ENCODE results near the gene KIFC1.
"Not testable (repeated sequence)": the region's sequence is repeated elsewhere in the genome, so short reads cannot be mapped to it uniquely, and the experiment has no call there.

The KIFC1 gene

GRCh38 chr6:33355860-33356259 is 35.8 kb upstream of the KIFC1 start:
- H3K4me3 ChIP-seq (ENCODE audit: control insufficient read depth in 1 of 7, extremely low read depth in 1 of 7, insufficient read depth in 4 of 7, low read depth in 2 of 7, low read length in 6 of 7); H3K27me3 ChIP-seq (replicated peaks in 2 of 5; ENCODE audit: control insufficient read depth in 4 of 5, insufficient read depth in 5 of 5, low read length in 4 of 5); POLR2A ChIA-PET; H3K4me1 ChIP-seq (ENCODE audit: control extremely low read depth in 1 of 4, control insufficient read depth in 4 of 4, insufficient read depth in 4 of 4, low read length in 3 of 4); DNase-seq; H3K36me3 ChIP-seq (ENCODE audit: control insufficient read depth in 4 of 4, insufficient read depth in 4 of 4, low read length in 3 of 4); H3K27ac ChIP-seq (ENCODE audit: insufficient read depth in 1 of 2, low read depth in 1 of 2, low read length in 2 of 2, poor library complexity in 1 of 2, severe bottlenecking in 2 of 2); CTCF ChIA-PET; H3K9me3 ChIP-seq (ENCODE audit: control extremely low read depth in 1 of 5, control insufficient read depth in 4 of 5, insufficient read depth in 2 of 5, low read depth in 1 of 5, low read length in 4 of 5): not testable (repeated sequence)
- 98% methylated on average over 5 of the region's 6 CpGs for WGBS (ENCODE audit: insufficient coverage)

GRCh38 chr6:33356295-33356694 is 35.3 kb upstream of the KIFC1 start:
- no peak for DNase-seq
- ChIA-PET CTCF (no interaction called here), POLR2A (no interaction called here)
- WGBS (ENCODE audit: insufficient coverage), result 71% methylated on average over 3 of the region's 3 CpGs
- Histone ChIP-seq H3K9me3 (ENCODE audit: control extremely low read depth in 1 of 5, control insufficient read depth in 4 of 5, insufficient read depth in 2 of 5, low read depth in 1 of 5, low read length in 4 of 5) (no peaks in the 10 kb centered on the region), H3K36me3 (ENCODE audit: control insufficient read depth in 4 of 4, insufficient read depth in 4 of 4, low read length in 3 of 4) (no peaks in the 10 kb centered on the region), H3K27me3 (replicated peaks in 2 of 5; ENCODE audit: control insufficient read depth in 4 of 5, insufficient read depth in 5 of 5, low read length in 4 of 5) (no peaks in the 10 kb centered on the region), H3K27ac (ENCODE audit: insufficient read depth in 1 of 2, low read depth in 1 of 2, low read length in 2 of 2, poor library complexity in 1 of 2, severe bottlenecking in 2 of 2) (no peak overlapping the region), H3K4me1 (ENCODE audit: control extremely low read depth in 1 of 4, control insufficient read depth in 4 of 4, insufficient read depth in 4 of 4, low read length in 3 of 4) (peaks cover 0 to 3% (median 0%) of the 10 kb centered on the region in 4 experiments), H3K4me3 (ENCODE audit: control insufficient read depth in 1 of 7, extremely low read depth in 1 of 7, insufficient read depth in 4 of 7, low read depth in 2 of 7, low read length in 6 of 7) (no peak overlapping the region)

- H3K27ac ChIP-seq (ENCODE audit: insufficient read depth in 1 of 2, low read depth in 1 of 2, low read length in 2 of 2, poor library complexity in 1 of 2, severe bottlenecking in 2 of 2); H3K9me3 ChIP-seq (ENCODE audit: control extremely low read depth in 1 of 5, control insufficient read depth in 4 of 5, insufficient read depth in 2 of 5, low read depth in 1 of 5, low read length in 4 of 5); DNase-seq; H3K4me3 ChIP-seq (ENCODE audit: control insufficient read depth in 1 of 7, extremely low read depth in 1 of 7, insufficient read depth in 4 of 7, low read depth in 2 of 7, low read length in 6 of 7); H3K4me1 ChIP-seq (ENCODE audit: control extremely low read depth in 1 of 4, control insufficient read depth in 4 of 4, insufficient read depth in 4 of 4, low read length in 3 of 4); H3K36me3 ChIP-seq (ENCODE audit: control insufficient read depth in 4 of 4, insufficient read depth in 4 of 4, low read length in 3 of 4); CTCF ChIA-PET; H3K27me3 ChIP-seq (replicated peaks in 2 of 5; ENCODE audit: control insufficient read depth in 4 of 5, insufficient read depth in 5 of 5, low read length in 4 of 5): not testable (repeated sequence)
- POLR2A ChIA-PET, result interaction anchor here (0.7 kb wide), 1 partner anchor 136 kb away, joined by 3 read pairs; no protein-coding TSS in a partner anchor
- WGBS (ENCODE audit: insufficient coverage), result 97% methylated on average over 5 of the region's 13 CpGs
These were observed 34.3 kb upstream of the KIFC1 start for GRCh38 chr6:33357160-33357871.

GRCh38 chr6:33359331-33359730 is 32.3 kb upstream of the KIFC1 start:
- no peaks in the 10 kb centered on the region for H3K9me3 ChIP-seq (ENCODE audit: control extremely low read depth in 1 of 5, control insufficient read depth in 4 of 5, insufficient read depth in 2 of 5, low read depth in 1 of 5, low read length in 4 of 5)
- H3K4me3 ChIP-seq (ENCODE audit: control insufficient read depth in 1 of 7, extremely low read depth in 1 of 7, insufficient read depth in 4 of 7, low read depth in 2 of 7, low read length in 6 of 7), result no peak overlapping the region
- peaks cover 0 to 9% (median under 1%) of the 10 kb centered on the region in 4 experiments for H3K4me1 ChIP-seq (ENCODE audit: control extremely low read depth in 1 of 4, control insufficient read depth in 4 of 4, insufficient read depth in 4 of 4, low read length in 3 of 4)
- CTCF ChIA-PET, result interaction anchor here (0.6 kb wide), 1 partner anchor 25 kb away, joined by 4 read pairs; no protein-coding TSS in a partner anchor
- H3K27ac ChIP-seq (ENCODE audit: insufficient read depth in 1 of 2, low read depth in 1 of 2, low read length in 2 of 2, poor library complexity in 1 of 2, severe bottlenecking in 2 of 2), result no peak overlapping the region
- H3K27me3 ChIP-seq (replicated peaks in 2 of 5; ENCODE audit: control insufficient read depth in 4 of 5, insufficient read depth in 5 of 5, low read length in 4 of 5), result no peaks in the 10 kb centered on the region
- no peaks in the 10 kb centered on the region for H3K36me3 ChIP-seq (ENCODE audit: control insufficient read depth in 4 of 4, insufficient read depth in 4 of 4, low read length in 3 of 4)
- no peak for DNase-seq
- POLR2A ChIA-PET, result no interaction called here

- POLR2A ChIA-PET, result not testable (repeated sequence)
- CTCF ChIA-PET, result interaction anchor here (2.2 kb wide), 1 partner anchor 11 kb away, joined by 9 read pairs; no protein-coding TSS in a partner anchor
- WGBS (ENCODE audit: insufficient coverage), result 92% methylated on average over 9 of the region's 12 CpGs
These were observed 28.1 kb upstream of the KIFC1 start for GRCh38 chr6:33363486-33363885.

GRCh38 chr6:33364475-33365205 is 27.0 kb upstream of the KIFC1 start:
- DNase-seq, result peak; percentile 49 to 92 (median 84)
- peaks cover 0 to 17% (median 9%) of the 10 kb centered on the region in 4 experiments for H3K4me1 ChIP-seq (ENCODE audit: control extremely low read depth in 1 of 4, control insufficient read depth in 4 of 4, insufficient read depth in 4 of 4, low read length in 3 of 4)
- CTCF ChIA-PET, result interaction anchor here (1.4 to 2.2 kb wide), 2 partner anchors 10 to 19 kb away, joined by 4 to 9 read pairs; no protein-coding TSS in a partner anchor
- not testable (repeated sequence) for H3K36me3 ChIP-seq (ENCODE audit: control insufficient read depth in 4 of 4, insufficient read depth in 4 of 4, low read length in 3 of 4); H3K9me3 ChIP-seq (ENCODE audit: control extremely low read depth in 1 of 5, control insufficient read depth in 4 of 5, insufficient read depth in 2 of 5, low read depth in 1 of 5, low read length in 4 of 5); H3K27me3 ChIP-seq (replicated peaks in 2 of 5; ENCODE audit: control insufficient read depth in 4 of 5, insufficient read depth in 5 of 5, low read length in 4 of 5); H3K4me3 ChIP-seq (ENCODE audit: control insufficient read depth in 1 of 7, extremely low read depth in 1 of 7, insufficient read depth in 4 of 7, low read depth in 2 of 7, low read length in 6 of 7)
- 50% methylated on average over 2 of the region's 8 CpGs for WGBS (ENCODE audit: insufficient coverage)
- peak overlapping the region in 1 of 2 experiments; percentile 49 for H3K27ac ChIP-seq (ENCODE audit: insufficient read depth in 1 of 2, low read depth in 1 of 2, low read length in 2 of 2, poor library complexity in 1 of 2, severe bottlenecking in 2 of 2)
- POLR2A ChIA-PET, result interaction anchor here (0.7 kb wide), 1 partner anchor 118 kb away, joined by 3 read pairs; no protein-coding TSS in a partner anchor

More at GRCh38 chr6:33363486-33363885, 28.1 kb upstream of the KIFC1 start:
- not testable (repeated sequence) for H3K27me3 ChIP-seq (replicated peaks in 2 of 5; ENCODE audit: control insufficient read depth in 4 of 5, insufficient read depth in 5 of 5, low read length in 4 of 5); DNase-seq; H3K4me3 ChIP-seq (ENCODE audit: control insufficient read depth in 1 of 7, extremely low read depth in 1 of 7, insufficient read depth in 4 of 7, low read depth in 2 of 7, low read length in 6 of 7); H3K27ac ChIP-seq (ENCODE audit: insufficient read depth in 1 of 2, low read depth in 1 of 2, low read length in 2 of 2, poor library complexity in 1 of 2, severe bottlenecking in 2 of 2); H3K9me3 ChIP-seq (ENCODE audit: control extremely low read depth in 1 of 5, control insufficient read depth in 4 of 5, insufficient read depth in 2 of 5, low read depth in 1 of 5, low read length in 4 of 5); H3K36me3 ChIP-seq (ENCODE audit: control insufficient read depth in 4 of 4, insufficient read depth in 4 of 4, low read length in 3 of 4)
- peaks cover 0 to 17% (median 9%) of the 10 kb centered on the region in 4 experiments for H3K4me1 ChIP-seq (ENCODE audit: control extremely low read depth in 1 of 4, control insufficient read depth in 4 of 4, insufficient read depth in 4 of 4, low read length in 3 of 4)

Measured in common myeloid progenitor, CD34-positive (primary cell).